GM20000 (cell line): ENCODE data around the gene CAPN8.
A peak's percentile ranks its signal among the peaks of the same experiment; 100 is the strongest.

ENCODE experiments used
- DNase-seq: peaks from one replicate; pipeline ENCODE4 v3.0.0; 2012; ENCODE audit warnings: low spot score
- TF ChIP-seq, protein P1 (sequence below): IDR thresholded peaks from 2 replicates; pipeline ENCODE4 v1.5.1; 2012; ENCODE audit warnings: mild to moderate bottlenecking, control low read depth; ENCODE audit errors: extremely low read depth, missing control alignments

Gene CAPN8

DNA sequence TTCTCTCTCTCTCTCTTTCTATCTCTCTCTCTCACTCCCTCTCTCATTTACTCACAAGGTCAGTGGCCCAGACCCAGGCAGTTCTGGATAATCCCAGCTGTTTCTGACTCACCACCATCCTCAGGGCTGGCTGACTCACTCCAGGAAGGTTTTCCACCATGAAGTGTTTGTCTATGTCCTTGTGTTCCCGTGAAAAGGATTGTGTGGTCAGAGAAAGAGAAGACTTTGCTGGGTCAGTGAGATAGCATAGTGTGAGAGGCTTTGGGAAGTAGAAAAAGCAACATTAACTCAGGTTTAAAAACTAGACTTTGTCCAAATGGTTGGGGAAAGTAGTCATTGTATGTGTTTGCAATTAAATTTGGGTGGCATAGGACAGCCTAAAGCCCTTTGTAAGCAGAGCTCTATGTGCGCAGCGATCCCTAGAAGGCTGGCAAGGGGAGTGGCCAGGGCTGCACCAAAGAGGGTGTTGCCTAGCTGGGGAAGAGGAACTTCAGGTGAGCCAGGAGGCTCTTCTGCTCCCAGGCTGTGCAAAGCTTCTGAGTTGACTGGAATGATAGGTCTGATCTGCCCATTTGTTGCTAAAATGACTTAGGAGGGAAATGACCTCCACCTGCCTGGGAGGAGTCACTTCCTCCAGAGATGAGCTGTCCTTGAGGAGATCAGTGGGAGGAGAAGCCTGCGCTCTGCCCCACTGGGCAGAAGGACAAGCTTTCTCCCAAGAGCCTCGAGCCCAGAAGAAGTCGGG is 41.9 kb upstream of the CAPN8 start:
- TF ChIP-seq, protein P1, sequence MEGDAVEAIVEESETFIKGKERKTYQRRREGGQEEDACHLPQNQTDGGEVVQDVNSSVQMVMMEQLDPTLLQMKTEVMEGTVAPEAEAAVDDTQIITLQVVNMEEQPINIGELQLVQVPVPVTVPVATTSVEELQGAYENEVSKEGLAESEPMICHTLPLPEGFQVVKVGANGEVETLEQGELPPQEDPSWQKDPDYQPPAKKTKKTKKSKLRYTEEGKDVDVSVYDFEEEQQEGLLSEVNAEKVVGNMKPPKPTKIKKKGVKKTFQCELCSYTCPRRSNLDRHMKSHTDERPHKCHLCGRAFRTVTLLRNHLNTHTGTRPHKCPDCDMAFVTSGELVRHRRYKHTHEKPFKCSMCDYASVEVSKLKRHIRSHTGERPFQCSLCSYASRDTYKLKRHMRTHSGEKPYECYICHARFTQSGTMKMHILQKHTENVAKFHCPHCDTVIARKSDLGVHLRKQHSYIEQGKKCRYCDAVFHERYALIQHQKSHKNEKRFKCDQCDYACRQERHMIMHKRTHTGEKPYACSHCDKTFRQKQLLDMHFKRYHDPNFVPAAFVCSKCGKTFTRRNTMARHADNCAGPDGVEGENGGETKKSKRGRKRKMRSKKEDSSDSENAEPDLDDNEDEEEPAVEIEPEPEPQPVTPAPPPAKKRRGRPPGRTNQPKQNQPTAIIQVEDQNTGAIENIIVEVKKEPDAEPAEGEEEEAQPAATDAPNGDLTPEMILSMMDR: no peak
- DNase-seq: no peak

DNA sequence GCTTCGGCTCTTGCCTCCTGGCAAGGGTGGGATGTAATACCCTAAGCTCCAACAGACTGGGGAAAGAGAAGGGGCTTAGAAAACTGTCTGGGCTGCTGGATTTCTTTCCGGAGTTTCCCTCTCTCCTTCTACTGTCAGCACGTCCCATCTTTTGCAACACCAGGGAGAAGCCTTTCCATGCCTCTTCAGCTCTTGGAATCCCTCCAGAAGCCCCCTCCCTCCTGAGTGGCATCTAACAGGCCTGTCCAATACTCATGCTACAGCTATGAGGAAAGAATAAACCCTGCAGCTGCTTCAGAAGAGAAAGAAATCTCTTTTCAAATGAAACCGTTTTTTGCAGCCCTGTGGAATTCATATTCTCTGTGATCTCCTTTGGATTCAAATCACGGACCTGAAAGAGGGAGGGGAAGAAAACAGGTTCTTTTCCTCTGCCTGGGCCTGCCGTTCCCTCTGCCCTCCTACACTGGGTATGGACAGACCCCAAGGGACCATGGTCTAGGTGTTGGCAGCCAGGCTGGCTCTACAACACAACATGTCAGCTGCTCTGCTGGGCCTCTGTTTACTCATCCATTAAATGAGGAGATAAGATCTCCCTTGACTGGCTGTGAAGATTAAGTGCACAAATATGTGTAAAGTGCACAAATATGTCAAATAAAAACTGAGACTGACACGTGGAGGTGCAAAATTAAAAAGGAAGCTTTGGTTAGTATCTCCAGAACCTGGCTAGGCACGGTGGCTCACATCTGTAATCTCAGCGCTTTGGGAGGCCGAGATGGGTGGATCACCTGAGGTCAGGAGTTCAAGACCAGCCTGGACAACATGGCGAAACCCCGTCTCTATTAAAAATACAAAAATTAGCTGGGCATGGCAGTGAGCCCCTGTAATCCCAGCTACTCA is 40.8 kb upstream of the CAPN8 start:
- DNase-seq: no peak
- TF ChIP-seq, protein P1: no peak

DNA sequence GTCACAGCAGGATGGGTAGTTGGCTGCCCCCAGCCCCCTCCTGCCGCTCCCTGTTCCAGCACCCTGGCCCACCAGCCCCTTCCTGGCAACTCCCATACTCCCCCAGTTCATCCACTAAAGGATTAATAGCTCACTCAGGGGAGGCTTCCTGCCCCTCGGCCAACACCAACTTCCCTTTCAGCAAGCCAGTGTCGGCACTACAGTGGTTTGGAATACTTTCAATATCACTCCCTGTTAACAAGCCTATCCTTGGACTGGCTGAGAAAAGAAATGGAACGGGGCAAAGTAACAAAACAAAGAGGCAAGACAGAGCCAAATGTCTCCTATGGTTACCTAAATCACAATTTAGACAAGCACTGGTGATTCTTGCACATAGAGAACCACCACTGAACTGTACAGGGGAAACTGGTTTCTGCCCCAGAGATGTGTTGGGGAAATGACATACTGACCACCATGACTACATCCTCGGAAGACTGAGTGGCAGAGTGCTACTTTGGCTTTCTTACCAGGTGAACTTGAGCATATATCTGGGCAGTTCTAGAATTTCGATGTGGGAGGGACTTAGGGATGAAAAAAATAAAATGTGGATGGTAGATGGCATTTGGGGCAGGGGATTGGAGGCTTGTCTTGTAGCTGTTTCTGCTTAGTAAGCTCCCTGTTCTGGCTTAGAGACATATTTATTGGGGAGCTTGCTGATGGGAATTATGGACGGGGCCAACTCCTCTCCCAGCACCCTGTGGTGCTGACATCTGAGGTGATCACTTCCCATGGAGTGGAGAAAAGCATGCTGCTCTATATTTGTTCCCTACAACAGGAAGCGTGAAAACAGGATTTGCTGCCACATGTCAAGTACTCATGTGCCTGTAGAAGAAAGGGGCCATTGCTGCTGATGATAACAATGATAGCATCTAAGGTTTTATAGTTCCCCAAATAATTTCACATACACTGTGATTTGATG is 39.7 kb upstream of the CAPN8 start:
- peak; percentile 5 for DNase-seq
- TF ChIP-seq, protein P1: no peak

DNA sequence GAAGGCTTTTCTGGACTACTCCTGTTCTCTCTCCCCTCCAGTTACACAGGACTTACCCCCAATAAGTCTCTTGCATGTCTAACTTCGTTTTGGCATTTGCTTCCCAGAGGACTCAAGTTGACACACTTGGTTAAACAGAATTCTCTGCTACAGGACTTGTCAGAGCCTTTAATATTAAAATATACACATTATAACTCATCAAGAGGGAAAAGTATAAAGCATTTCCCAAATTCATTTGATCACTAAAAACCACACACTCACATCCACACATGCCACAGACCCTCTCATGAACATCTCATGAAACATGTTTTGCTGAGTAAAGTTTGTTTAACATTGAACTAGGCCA is 38.1 kb upstream of the CAPN8 start:
- no peak for DNase-seq
- TF ChIP-seq, protein P1: no peak

DNA sequence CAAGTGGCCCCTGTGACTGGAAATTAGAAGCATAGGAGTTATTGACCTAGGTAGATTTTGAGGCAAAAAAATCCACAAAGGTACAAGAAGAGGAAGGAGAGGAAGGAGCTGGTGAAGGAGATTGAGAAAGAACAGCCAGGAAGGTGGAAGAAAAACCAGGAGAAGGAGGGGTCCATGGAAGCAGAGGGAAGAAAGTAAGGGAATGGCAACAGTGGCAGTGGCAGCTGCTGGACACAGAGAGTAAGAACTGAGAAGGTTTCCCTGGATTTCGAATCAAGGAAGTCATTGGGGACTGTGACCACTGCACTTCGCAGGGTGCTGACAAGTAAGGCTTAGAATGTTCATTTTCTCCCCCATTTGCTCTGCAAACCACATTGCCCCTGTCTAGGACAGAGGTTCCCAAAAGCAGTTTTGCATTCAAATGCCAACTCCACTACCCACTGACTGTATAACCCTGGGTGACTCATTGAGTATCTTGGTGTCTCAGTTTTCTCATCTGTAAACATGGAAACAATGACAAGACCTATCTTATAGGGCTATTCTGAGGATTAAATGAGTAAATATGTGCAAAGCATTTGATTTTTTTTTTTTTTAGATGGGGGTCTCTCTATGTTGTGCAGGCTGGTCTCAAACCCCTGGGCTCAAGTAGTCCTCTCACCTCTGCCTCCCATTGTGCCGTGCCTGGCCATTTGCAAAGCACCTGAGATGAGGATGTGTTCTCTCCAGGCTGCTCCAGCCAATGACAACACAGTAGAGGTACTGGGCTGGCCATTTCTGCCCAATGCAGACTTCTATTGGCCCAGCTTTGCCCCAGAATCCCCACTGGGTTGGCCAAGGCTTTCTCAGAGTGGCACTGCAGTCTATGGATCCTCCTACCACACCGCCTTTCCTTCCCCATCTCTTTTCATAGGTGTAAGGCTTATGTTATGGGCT is 37.5 kb upstream of the CAPN8 start:
- TF ChIP-seq, protein P1: no peak
- no peak for DNase-seq

DNA sequence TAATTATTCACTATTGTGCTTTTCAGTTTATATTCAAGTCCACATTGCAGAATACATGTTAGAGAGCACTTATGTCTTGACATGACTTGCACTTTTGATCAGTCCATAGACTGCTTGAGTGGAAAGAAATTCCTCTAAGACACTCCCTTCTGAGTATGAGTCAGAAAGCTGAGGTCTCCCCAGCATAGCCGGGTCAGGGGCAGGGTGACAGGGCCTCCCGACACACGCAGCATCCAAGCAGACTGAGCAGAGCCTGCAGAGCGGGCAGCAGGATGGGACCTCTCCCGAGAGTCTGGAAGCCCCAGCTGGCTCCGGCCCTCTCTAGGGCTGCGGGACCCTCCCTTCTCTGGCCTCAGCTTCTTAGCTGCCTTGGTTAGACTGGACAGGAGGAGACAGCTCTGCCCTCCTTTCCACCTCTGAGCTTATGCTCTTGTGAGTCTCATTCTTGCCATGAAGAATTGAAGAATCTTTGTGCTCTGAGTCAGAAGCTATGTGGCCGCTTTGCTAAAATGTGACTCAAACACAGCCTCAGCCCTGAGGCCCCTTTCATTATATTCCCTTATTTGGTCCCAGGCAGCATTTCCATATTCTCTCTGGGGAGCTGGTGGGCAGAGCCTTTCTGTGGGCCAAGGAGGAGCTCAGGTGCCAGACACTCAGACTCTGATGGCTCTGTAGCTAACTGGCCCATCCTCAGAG is 35.6 kb upstream of the CAPN8 start:
- DNase-seq: no peak

More for the DNA sequence above, 35.6 kb upstream of the CAPN8 start:
- TF ChIP-seq, protein P1: no peak
